HG02678 (cell line): Measurements from ENCODE around the gene KLK8.

Experiments used
- ATAC-seq: cut with Tn5 transposase; IDR thresholded peaks from one replicate; pipeline ENCODE4 v1.9.1; 2021; ENCODE audit warnings: mild to moderate bottlenecking, moderate library complexity; ENCODE audit not compliant: unreplicated experiment

KLK8 gene

DNA sequence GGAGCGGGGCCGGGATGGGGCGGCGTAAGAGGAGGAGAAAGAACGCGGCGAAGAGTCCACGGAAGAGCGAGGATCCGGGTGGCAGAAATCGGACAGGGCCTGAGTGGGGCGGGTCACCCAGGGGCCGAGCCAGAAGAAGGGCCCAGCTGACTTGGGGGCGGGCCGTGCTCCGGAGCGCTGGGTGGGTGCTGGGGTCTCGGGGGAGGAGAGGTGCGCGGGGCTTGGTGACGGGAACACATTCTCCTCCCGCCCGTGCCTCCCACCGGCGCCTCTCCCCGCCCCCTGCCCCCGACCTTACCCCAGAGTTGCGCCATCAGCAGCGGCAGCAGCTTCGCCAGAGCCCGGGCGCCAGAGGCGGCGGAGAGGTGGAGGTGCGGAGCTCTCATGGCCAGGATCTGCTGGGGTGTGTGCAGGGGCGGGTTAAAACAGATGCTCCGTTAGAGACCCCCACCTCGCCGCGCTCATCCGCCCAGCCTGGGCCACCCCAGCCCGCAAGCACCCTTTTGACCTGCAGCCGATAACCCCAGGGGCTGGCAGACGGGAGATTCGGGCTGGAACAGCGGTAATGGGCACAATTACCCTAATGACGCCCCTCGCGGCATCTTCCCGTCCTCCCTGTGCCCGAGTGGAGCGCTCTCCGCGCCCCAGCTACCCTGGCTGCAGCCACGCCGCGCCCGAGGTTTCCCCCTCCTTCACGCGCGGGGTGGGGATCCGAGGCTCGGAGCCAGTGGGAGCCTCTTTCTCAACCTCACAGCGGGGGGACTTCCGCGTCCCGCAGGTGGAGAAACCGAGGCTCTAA is 17.5 kb upstream of the KLK8 start:
- no peak for ATAC-seq

DNA sequence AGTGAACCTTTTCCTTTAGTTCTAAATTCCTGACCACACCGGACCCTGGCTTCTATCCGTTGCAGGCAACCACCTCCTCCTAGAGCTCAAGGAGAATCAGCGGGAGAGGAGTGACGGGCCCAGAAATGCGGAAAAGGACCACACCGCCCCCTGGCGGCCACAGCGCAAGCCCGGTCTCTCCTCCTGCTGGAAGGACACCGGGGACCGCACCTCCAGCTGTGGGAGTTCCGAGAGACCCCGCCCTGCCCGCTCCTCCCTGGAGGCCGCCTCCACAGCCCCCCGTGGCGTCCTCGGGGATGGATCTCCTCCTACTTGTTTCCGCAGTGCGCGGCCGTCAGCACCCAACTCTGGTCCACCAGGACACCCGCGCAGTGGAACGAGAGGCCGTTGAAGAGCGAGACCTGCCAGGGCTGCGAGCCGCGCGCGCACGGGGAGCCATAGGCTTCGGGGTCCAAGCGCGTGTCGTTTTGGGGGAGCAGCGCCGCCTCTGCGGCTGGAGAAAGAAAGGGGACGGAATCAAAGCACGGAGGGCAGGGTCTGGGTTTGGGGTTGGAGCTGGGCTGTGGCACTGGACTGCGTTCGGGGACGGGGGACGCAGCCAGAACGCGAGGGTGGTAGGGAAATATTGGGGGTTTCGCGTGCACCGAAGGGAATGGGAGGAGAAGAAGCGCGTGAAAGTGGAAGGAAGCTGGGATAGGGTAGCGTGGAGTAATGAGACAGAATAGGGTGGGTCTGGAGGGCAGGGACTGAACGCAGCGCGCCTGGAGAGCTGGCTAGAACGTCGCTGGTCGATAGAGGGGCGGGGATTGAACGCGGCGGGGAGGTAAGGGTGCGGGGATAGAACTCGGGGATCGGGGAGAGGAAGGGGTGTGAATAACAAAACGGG is 15.6 kb upstream of the KLK8 start:
- no peak for ATAC-seq

DNA sequence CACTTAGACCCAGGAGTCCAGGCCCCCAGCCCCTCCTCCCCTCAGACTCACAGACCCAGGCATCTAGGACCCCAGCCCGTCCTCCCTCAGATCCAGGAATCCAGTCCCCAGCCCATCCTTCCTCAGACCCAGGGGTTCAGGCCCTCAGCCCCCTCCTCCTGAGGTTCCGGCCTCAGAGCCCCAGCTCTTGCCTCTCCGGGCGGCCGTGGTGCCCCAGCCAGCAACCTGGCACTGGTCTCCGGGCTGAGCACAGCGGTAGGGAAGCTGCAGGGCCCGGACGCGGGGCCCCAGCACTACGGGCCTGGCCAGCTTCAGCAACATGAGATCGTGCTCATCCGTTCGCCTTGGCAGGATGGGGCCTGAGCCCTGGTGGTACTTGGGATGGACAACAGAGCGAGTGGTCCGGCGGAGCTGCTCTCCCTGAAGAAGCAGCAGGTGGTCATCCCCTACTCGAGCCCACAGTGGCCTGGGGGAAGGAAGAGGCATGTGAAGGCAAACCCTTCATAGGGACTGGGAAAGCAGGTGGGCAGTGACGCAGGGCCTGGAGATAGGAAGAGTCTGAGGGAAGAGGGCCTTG is 14.4 kb upstream of the KLK8 start:
- ATAC-seq = no peak

DNA sequence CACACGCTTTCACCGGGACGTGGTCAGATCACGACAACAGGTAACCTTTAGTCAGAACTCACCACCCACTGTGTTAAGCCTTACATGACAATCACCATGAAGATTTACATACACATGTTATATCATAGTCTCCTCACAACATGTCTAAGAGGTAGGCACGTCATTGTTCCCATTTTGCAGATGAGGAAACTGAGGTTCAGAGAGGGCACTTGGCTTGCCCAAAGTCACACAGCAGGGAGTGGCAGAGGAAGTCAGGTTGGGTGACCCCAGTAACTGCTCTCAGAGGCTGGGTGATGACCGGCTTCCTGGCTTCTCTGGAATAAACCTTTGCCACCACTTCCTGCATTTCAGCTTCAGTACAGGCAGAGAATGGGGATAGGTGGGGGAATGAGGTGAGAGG is 12.8 kb upstream of the KLK8 start:
- no peak for ATAC-seq

DNA sequence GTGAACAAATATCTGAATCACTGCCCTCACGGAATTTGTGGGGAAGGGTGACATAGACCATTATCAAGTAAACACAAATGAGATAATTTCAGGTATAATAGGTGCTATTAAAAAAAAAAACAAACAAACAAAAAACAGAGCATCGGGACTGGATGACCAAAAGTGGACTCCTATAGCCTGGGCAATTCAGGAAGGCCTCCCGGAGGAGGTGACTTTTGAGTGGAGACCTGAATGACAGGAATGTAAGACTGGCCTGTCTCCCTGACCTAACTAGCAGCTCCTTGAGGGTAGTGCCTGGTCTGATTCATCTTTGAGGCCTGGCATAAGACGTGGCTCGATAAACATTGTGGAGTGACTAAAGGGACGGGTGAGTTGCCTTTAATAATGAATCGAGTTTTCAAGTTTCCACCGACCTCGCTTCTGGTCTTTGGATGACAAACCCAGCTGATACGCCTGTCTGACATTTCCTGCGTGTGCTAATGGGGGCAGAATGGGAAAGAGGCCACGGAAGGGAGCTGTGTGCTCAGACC is 11.3 kb upstream of the KLK8 start:
- no peak for ATAC-seq

DNA sequence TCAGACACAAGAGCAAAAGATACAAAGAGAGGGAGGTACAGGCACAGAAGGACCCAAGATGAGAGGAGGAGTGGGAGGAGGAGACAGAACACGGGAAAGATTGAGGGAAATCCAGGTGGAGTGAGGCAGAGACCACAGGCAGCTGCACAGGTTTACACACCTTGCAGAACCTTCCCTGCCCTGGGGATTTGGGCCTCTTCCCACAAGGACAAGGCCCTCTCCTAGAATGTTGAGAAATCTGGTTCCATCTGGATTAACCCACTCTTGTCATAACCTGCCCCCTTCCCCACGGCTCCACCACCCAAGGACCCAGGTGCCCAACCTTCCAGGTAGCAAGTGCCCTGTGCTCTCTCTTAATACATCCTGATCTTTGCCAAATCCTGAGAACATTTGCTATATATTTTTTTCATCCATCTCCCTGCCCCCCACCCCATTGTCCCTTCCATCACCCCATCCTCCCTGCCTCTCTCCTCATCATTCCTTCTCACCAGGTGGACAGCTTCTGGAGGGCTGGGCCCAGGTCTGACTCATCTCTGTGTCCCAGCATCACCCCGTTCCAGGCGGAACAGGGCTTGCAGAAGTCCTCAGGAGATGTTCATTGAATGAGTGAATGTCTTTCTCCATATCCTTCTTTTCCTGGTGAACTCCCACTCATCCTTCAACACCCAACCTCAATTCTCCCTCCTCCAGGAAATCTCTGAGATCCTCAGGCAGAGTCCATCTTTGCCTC is 8.8 kb upstream of the KLK8 start:
- no peak for ATAC-seq

DNA sequence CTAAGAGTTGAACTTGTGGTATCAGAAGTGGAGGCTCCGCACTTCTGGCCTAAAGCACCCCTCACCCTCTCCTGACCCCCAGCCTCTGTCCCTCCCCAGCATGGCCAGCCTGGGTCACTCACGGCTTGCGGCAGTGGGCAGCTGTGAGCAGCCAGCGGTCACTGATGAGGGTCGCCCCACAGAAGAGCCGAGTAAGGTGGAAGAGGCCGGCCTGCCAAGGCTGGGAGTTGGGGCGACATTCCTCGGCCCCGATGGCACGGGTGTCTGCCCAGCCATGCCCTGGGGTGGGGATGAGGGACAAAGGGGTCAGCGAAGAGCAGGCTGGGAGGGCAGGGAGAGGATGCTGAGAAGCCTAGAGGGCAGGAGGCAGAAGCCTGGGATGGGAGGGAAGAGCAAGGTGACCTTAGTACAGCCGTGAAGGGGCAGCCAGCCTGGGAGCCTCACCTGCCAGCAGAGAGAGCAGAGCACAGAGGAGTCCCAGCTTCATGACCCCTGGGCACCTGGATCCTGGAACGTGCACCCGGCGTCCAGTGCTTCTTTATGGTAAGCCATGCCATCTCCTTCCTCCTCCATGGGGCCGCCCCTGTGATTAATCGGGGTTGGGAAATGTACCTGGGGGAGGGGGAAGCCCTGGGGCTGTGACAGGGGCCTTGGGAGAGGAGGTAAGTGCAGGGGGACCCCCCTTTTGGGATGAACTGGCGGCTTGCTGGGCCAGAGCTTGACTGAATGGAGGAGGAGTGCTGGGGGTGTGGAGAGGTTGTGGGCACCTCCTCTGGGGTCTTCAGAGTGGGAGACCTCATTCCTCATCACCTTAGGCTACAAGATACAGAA is 7.9 kb upstream of the KLK8 start:
- no peak for ATAC-seq

DNA sequence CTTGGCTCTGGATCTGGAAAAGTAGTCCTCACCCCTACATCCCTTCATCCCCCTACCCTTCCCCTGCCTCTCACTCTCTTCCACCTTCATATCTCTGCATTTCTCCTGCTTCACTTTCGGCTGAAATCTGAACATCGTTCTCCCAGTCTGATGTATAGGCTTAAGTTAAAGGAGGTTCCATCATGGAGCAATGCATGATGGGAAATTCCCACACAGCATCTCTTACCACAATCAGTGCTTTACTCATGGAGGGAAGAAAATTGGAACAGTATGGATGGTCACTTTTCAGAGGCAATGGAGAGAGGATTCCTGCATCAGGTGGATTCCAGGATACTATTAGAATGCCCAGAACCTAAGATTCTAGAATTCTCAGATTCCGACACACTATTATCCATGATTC is 6.1 kb upstream of the KLK8 start:
- ATAC-seq = no peak

DNA sequence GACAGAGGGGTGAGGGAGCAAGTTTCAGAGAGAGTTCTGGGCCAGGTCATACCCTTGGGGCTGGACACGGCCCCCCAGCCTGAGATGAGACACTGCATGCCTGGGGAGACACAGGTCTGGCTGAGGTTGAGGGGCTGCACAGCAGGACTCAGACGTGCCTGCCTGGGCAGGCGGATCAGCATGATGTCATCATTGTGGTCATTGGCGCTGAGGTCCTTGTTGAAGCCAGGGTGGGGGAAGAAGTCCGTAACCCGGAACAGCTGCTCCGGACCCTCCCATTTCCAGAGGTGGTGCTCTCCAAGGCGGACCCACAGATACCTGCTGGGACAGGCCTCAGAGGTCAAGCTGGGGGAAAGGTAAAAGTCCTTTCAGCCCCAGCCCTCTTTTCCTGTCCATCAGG is 5.0 kb upstream of the KLK8 start:
- ATAC-seq = no peak

DNA sequence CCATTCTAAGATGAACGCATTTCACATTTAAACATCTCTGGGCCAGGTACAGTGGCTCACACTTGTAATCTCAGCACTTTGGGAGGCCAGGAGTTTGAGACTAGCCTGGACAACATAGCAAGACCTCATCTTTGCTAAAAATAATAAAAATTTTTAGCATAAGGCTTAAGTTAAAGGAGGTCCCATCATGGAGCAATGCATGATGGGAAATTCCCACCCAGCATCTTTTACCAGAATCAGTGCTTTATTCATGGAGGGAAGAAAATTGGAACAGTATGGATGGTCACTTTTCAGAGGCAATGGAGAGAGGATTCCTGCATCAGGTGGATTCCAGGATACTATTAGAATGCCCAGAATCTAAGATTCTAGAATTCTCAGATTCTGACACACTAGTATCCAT is 3.8 kb upstream of the KLK8 start:
- ATAC-seq = no peak

DNA sequence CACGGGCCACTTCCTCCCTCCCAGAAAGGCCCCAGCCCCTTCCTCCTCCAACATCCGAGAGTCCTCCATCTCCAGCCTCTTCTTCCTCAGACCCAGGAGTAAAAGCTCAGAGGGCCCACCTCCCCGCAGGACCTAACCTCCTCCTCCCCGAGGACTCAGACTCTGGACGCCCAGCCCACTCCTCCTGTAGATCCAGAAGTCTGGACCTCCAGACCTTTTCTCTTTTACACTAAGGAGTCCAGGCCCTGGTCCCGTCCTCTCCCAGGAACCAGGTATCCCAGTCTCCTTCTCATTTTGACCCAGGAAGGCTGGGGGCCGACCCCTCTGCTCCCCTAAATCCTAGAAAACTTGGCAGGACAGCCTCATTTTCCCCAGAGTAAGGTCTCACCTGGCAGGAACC is 1.9 kb upstream of the KLK8 start:
- ATAC-seq = no peak

DNA sequence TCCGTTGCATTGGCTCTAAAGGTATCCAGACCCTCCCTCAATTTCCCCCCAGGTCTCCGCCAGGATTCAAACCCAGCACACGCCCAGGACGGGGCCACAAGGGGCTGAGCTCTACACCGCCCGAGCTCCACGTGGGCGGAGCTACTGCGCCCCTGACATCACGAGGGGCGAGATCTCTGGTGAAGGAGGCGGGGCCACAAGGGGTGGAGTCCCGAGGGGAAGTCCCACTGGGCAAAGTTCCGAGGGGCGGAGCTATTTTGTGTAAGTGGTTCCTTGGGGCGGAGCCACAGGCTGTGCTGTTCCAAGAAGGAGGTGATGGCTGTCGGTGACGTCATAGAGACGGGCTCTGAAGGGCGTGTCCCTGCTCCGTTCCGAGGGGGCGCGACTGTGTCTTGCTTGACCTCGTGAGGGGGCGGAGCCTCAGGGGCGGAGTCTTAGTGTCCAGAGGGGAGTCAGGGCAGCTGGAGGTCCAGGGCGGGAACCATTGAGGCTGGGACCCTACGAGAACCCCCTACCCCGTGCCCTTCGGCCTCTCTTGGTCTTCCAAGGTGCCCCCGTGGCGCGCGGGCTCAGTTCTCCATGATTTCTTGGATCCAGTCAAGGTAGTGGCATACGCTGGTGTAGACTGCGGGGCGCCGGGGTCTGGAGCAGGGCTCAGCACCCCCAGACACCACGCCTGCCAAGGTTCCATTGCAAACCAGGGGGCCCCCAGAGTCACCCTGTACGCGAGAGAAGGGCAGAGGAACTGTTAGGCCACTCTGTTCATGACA is 1.3 kb upstream of the KLK8 start:
- no peak for ATAC-seq

DNA sequence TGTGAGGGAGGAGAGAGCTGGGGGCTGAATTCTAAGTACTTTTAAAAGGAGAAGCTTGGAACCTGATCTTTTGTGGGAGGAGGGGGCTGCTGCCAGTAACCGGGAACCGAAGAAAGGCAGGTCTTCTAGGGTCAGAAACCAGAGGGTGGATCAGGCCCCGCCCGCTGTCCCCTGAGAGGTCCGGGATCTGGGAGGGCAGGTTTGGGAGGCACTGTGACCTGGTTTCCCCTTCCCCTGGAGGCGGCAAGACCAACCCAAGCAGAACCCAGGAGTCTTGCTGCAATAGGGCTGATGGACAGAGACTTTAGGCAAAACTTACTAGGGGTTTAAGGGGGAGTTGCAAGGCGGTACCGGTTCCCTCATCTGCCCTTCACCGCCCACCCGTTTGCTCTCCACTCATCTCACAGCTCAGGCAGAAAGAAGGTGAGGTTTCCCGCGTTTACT is 707 bp upstream of the KLK8 start:
- no peak for ATAC-seq

DNA sequence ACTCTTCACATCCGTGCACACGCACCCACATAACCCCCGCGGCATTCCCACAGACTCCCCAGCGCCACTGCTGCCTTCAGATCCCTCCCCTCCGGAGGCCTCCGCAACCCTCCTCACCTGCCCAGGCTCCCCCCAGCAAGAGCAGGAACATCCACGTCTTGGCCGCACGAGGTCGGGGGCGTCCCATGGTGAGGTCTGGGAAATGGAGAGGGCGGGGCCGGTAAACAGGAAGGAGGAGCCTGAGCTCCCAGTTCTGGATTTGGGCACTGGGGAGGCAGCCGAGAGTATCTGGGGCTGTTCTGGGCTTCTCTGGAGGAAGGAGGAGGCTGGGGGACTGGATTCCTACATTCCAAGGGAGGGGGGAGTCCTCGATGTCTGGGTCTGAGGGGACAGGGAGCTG is 423 bp downstream of the KLK8 start:
- ATAC-seq = no peak

DNA sequence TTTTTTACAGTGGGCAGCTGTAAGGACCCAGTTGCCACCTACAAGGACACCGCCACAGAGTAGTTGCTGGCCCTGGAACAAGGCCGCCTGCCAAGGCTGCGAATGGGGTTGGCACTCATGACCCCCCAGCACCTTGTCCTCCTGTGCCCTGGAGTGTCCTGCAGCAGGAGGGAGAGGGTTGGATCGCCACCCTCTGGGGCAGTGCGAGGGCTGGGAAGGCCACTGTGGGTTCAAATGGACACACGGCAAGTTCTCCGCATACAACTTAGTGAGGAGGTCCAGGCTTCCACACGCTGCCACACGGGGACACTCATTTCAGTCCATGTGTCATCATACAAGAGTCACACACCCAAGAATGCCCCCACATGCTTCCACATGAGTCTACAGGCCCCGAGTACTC is 978 bp downstream of the KLK8 start:
- no peak for ATAC-seq

DNA sequence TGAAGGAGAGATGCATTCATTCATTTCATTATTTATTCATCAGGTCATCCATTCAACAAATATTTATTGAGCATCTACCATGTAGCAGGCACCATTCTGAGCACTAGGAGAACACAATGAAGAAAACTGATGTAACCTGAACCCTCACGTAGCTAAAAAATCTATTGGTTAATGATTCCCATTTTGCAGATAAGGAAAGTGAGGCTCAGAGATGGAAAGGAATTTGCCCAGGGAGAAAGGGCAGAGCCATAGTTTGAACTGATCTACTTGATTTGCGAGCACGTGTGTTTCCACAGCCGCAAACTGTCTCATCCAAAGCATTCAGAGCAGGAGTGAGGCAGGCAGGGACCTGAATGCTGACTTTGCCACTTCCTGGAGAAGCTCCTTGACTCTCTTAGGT is 2.7 kb downstream of the KLK8 start:
- ATAC-seq = no peak

DNA sequence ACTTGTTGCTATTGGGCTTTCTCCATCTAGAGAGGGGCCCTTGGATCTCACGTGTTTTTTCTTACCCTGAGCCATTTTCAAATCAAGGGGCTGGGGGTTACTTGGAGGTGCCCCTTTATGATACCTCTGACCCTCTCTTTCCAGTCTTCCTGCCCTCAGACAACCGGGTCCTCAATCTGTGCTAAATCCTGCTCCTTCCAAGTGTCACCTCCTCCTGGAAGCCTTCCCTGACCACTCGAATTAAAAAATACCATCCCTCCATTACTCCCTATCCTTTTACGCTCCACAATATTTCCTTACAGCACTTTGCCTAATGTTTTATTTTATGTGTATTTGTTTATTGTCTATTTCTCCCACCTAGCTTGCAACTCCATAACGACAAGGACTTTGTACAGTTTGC is 3.3 kb downstream of the KLK8 start:
- no peak for ATAC-seq

DNA sequence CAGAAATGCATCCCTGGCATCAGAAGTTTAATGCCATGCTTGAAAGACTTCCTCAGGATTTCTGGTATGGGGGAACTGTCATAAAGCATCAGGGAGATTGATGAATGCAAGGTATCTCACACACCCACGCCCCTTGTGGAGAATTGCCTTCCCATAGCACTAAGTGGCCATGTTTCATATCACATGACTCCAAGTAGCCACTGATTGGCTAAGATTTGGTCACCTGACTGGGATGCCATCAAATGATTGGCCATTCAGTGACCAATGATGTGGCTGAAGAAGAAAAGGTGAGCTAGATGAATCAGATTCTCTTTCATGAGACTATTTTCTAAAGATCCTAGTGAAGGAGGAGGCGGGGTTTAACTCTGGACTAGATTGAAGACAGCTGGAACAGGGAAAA is 7.3 kb downstream of the KLK8 start:
- no peak for ATAC-seq

DNA sequence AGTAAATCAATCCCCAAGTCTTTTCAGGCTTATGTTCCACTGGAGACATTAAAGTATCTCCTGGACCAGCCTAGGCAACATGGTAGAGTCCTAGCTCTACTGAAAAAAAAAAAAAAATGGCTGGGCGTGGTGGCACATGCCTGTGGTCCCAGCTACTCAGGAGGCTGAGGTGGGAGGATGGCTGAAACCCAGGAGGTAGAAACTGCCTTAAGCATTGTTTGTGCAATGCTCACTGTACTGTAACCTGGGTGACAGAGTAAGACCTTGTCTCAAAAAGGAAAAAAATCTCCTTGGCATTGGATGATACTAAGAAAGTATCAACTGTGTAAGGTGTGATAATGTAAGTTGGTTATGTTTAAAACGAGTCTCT is 8.8 kb downstream of the KLK8 start:
- ATAC-seq = no peak
